ENCODE results near the gene DEDD2. TPM values are rescaled to one million over a fixed set of nuclear protein-coding genes. Genes with fewer than 3 reads are reported as not detected.

The DEDD2 gene
- total RNA-seq, 4 donors from 2014 or later: 23.2 to 30.2 (median 27.8) TPM

GRCh38 chr19:42170715-42171114 lies 46.8 kb downstream of the DEDD2 start:
- H3K27ac ChIP-seq: no peak overlapping the region
- no peaks in the 10 kb centered on the region for H3K36me3 ChIP-seq
- WGBS, 2 donors: 76 to 89% methylated on average over 9 to 16 of the region's 16 CpGs
- H3K27me3 ChIP-seq: peaks cover 0 to 49% (median 7%) of the 10 kb centered on the region in 4 donors
- no peaks in the 10 kb centered on the region for H3K9me3 ChIP-seq
- DNase-seq: no peak
- peaks cover 0 to 4% (median 2%) of the 10 kb centered on the region in 3 donors for H3K4me1 ChIP-seq
- intact Hi-C loops (cut with DNase I): no loop called here
- H3K4me3 ChIP-seq: no peak overlapping the region
- TF ChIP-seq POLR2A (IDR thresholded peaks at IDR 0.05): no peak
- TF ChIP-seq CTCF (IDR thresholded peaks at IDR 0.05): no peak

DNA sequence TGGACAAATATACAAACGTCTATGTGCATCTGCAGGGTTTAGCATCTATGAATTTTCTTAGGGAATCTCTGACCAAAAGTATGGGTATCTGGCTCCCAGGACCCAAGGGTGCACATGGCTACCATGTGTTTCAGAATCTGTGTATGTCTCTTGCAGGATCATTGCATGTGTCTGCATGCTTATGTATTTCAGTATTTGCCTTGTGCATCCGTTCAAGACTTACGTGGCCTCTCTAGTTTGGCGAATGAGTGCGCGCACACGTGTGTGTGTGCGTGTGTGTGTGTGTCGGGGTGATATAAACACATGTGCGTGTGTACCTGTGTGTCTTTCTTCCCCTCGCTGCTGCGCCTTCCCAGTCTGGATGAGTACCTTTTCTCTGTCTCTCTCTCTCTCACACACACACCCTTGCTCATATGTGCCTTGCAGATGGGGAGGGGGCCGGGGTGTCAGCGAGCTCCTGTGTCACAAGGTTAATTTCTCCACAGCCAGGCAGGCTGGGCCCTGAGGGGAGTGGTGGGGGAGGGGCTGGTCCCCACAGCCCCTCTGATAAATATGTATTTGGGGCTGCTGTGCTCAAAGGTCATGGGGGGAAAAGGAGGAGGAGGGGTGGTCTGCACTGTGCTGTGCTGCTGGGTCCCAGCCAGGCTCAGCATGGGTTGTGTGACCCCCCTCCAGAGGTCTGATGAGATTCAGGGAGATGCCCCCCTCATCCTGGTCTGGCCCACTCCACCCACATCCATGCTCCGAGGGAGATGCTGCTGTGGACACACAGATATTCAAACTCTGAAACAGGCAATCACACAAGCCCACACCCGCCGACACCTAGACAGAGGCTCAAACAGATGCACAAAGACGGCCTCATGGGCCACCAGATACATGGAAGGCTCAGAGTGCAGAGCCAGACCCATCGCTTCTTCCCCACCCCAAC lies 47.7 kb downstream of the DEDD2 start:
- no peak overlapping the region for H3K4me3 ChIP-seq
- H3K36me3 ChIP-seq: no peaks in the 10 kb centered on the region
- H3K9me3 ChIP-seq: no peaks in the 10 kb centered on the region
- TF ChIP-seq CTCF (IDR thresholded peaks at IDR 0.05) (no peak), POLR2A (IDR thresholded peaks at IDR 0.05) (no peak)
- no peak overlapping the region for H3K27ac ChIP-seq
- no peak for DNase-seq
- H3K27me3 ChIP-seq: peaks cover 0 to 40% (median 0%) of the 10 kb centered on the region in 4 donors
- intact Hi-C loops (cut with DNase I): no loop called here
- WGBS, 2 donors: 75 to 80% methylated on average over 17 to 18 of the region's 19 CpGs
- no peaks in the 10 kb centered on the region for H3K4me1 ChIP-seq

GRCh38 chr19:42168206-42168605 lies 49.3 kb downstream of the DEDD2 start:
- H3K27ac ChIP-seq: no peak overlapping the region
- WGBS, 2 donors: 51 to 58% methylated on average over 2 to 3 of the region's 3 CpGs
- DNase-seq: no peak
- peaks cover 0 to 27% (median 0%) of the 10 kb centered on the region in 4 donors for H3K27me3 ChIP-seq
- no peak for TF ChIP-seq CTCF (IDR thresholded peaks at IDR 0.05)
- TF ChIP-seq POLR2A (IDR thresholded peaks at IDR 0.05): no peak
- H3K4me1 ChIP-seq: no peaks in the 10 kb centered on the region
- no peaks in the 10 kb centered on the region for H3K36me3 ChIP-seq
- no peaks in the 10 kb centered on the region for H3K9me3 ChIP-seq
- no peak overlapping the region for H3K4me3 ChIP-seq
- intact Hi-C loops (cut with DNase I): no loop called here

- H3K4me3 ChIP-seq: no peak overlapping the region
- intact Hi-C loops (cut with DNase I): no loop called here
- peaks cover 0 to 27% (median 0%) of the 10 kb centered on the region in 4 donors for H3K27me3 ChIP-seq
- no peaks in the 10 kb centered on the region for H3K9me3 ChIP-seq
- no peak overlapping the region for H3K27ac ChIP-seq
- no peaks in the 10 kb centered on the region for H3K36me3 ChIP-seq
- DNase-seq: no peak
- 30 to 43% methylated on average over 5 to 7 of the region's 7 CpGs for WGBS, 2 donors
- no peak for TF ChIP-seq CTCF (IDR thresholded peaks at IDR 0.05)
- no peak for TF ChIP-seq POLR2A (IDR thresholded peaks at IDR 0.05)
- no peaks in the 10 kb centered on the region for H3K4me1 ChIP-seq
These were observed 51.2 kb downstream of the DEDD2 start for GRCh38 chr19:42166316-42166715.

- Histone ChIP-seq H3K27me3 (peaks cover 0 to 37% (median 0%) of the 10 kb centered on the region in 4 donors), H3K36me3 (no peaks in the 10 kb centered on the region), H3K4me1 (no peaks in the 10 kb centered on the region), H3K9me3 (no peaks in the 10 kb centered on the region), H3K27ac (no peak overlapping the region), H3K4me3 (no peak overlapping the region)
- TF ChIP-seq POLR2A (IDR thresholded peaks at IDR 0.05): no peak
- no peak for TF ChIP-seq CTCF (IDR thresholded peaks at IDR 0.05)
- WGBS, 2 donors: 38% methylated on average over 2 of the region's 2 CpGs; no CpG with 5 or more reads in 1 of the 2 donors
- DNase-seq: no peak
- intact Hi-C loops (cut with DNase I): no loop called here
These were observed 52.3 kb downstream of the DEDD2 start for GRCh38 chr19:42165146-42165545.

All from esophagus squamous epithelium (tissue), 5 donors.